ENCODE results near the gene ITPRIPL2. TPM values are rescaled to one million over a fixed set of nuclear protein-coding genes. Genes with fewer than 3 reads are reported as not detected.

The ITPRIPL2 gene
- total RNA-seq, 4 donors from 2014 or later, result 23.6 to 38.9 (median 32.5) TPM

- Histone ChIP-seq H3K9me3 (no peaks in the 10 kb centered on the region), H3K4me1 (no peaks in the 10 kb centered on the region), H3K27me3 (no peaks in the 10 kb centered on the region), H3K27ac (no peak overlapping the region), H3K36me3 (no peaks in the 10 kb centered on the region), H3K4me3 (no peak overlapping the region)
- no peak for TF ChIP-seq CTCF (IDR thresholded peaks at IDR 0.05)
- no peak for TF ChIP-seq POLR2A (IDR thresholded peaks at IDR 0.05)
- no peak for DNase-seq
These were observed 34.4 kb downstream of the ITPRIPL2 start for GRCh38 chr16:19148189-19148588.

DNA sequence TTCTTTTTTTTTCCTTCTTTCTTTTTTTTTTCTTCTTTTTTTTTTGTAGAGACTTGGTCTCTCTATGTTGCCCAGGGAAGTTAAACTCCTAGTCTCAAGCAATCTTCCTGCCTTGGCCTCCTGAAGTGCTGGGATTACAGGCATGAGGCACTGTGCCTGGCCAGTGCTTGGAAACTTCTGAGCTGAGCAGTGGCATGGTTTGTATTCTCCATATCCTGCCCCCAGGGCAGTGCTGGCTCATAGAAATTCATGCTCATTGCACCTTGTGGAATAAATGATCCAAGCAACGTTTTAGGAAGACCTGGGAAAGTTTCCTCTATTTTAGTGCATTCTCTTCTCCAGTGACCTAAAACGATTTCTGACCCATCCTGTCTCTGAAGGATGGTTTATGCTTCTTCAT lies 37.5 kb downstream of the ITPRIPL2 start:
- no peak overlapping the region for H3K27ac ChIP-seq
- H3K4me3 ChIP-seq, result no peak overlapping the region
- no peaks in the 10 kb centered on the region for H3K36me3 ChIP-seq
- DNase-seq, result no peak
- H3K27me3 ChIP-seq, result no peaks in the 10 kb centered on the region
- no peaks in the 10 kb centered on the region for H3K4me1 ChIP-seq
- no peak for TF ChIP-seq CTCF (IDR thresholded peaks at IDR 0.05)
- TF ChIP-seq POLR2A (IDR thresholded peaks at IDR 0.05), result no peak
- no peaks in the 10 kb centered on the region for H3K9me3 ChIP-seq

DNA sequence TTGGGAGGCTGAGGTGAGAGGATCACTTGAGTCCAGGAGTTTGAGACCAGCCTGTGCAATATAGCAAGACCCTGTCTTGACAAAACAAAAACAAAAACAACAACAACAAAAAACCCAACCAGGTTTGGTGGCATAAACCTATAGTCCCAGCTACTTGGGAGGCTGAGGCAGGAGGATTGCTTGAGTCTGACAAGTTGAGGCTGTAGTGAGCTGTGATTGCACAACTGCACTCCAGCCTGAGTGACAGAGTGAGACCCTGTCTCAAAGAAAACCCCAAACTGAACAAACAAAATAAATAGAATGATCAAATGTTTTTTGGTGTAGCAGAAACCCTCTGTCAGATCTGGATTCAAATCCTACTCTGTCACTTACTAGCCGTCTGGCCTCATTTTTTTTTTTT lies 38.3 kb downstream of the ITPRIPL2 start:
- no peak for DNase-seq
- Histone ChIP-seq H3K4me1 (no peaks in the 10 kb centered on the region), H3K27ac (no peak overlapping the region), H3K27me3 (no peaks in the 10 kb centered on the region), H3K4me3 (no peak overlapping the region), H3K36me3 (no peaks in the 10 kb centered on the region), H3K9me3 (no peaks in the 10 kb centered on the region)
- TF ChIP-seq POLR2A (IDR thresholded peaks at IDR 0.05), result no peak

DNA sequence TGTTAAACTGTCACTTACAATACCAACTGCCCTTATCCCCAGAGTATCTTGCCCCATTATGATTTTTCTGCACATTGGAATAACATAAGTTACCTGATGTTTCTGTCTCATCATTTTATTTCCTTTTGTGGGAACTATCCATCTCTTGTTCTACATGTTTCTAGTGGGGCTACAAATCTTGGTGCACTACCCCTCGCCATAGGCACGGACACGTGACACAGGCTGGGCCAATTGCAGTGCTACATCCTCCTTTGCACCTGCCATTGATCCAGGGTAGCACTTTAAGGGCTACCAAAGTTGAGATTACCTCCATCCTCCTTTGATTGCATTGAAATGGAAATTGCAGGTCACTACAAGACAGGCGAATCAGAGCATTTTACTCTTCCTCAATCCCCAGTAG lies 40.1 kb downstream of the ITPRIPL2 start:
- H3K4me3 ChIP-seq, result no peak overlapping the region
- TF ChIP-seq CTCF (IDR thresholded peaks at IDR 0.05) (no peak), POLR2A (IDR thresholded peaks at IDR 0.05) (no peak)
- H3K9me3 ChIP-seq, result no peaks in the 10 kb centered on the region
- H3K27me3 ChIP-seq, result no peaks in the 10 kb centered on the region
- no peaks in the 10 kb centered on the region for H3K36me3 ChIP-seq
- H3K27ac ChIP-seq, result no peak overlapping the region
- no peak for DNase-seq
- no peaks in the 10 kb centered on the region for H3K4me1 ChIP-seq

DNA sequence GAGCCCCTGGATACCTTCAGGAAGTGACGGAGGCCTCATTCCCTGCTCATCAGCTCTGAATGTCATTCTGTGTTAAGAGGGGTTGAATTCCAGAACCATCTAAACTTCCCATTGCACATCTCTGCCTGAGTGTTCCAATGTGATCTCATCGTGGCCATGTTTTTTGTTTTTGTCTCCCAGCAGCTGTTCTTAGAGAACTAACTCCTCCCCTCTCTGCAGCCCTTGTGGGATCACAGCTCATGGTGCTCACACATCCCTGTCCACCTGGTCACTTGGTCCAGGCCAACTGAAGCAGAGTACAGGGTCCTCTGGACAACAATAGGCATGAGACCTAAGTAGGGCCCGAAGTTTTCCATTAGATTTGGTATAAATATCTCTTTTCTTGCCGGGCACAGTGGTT lies 48.3 kb downstream of the ITPRIPL2 start:
- no peak overlapping the region for H3K27ac ChIP-seq
- no peak for TF ChIP-seq POLR2A (IDR thresholded peaks at IDR 0.05)
- TF ChIP-seq CTCF (IDR thresholded peaks at IDR 0.05), result no peak
- no peaks in the 10 kb centered on the region for H3K27me3 ChIP-seq
- H3K36me3 ChIP-seq, result no peaks in the 10 kb centered on the region
- H3K9me3 ChIP-seq, result no peaks in the 10 kb centered on the region
- H3K4me3 ChIP-seq, result no peak overlapping the region
- peaks cover 0 to under 1% (median 0%) of the 10 kb centered on the region in 4 donors for H3K4me1 ChIP-seq
- no peak for DNase-seq

DNA sequence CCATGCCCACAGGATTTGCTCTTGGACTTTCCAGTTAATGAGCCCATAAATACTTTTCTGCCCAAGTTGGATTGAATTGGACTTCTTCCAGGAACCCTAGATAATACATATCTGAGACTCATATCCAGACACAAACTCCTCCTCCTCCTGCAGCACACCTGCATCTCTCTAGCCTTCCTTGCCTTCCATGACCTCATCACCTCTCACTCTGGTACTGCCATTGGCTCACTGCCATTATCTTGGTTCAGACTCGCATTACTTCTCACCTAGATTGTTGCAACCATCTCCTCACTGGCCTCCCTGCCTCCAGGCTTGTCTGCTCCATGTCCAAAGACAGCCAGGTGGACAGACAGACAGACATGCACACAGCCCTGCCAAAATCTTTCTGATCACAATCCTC lies 49.5 kb downstream of the ITPRIPL2 start:
- Histone ChIP-seq H3K4me1 (peaks cover 0 to 10% (median 2%) of the 10 kb centered on the region in 4 donors), H3K9me3 (no peaks in the 10 kb centered on the region), H3K27ac (no peak overlapping the region), H3K36me3 (no peaks in the 10 kb centered on the region), H3K27me3 (no peaks in the 10 kb centered on the region), H3K4me3 (no peak overlapping the region)
- no peak for DNase-seq
- TF ChIP-seq CTCF (IDR thresholded peaks at IDR 0.05) (no peak), POLR2A (IDR thresholded peaks at IDR 0.05) (no peak)
